Lung microvascular endothelial cell (primary cell): ENCODE data around the gene MAP4K2. TPM values are rescaled to one million over a fixed set of nuclear protein-coding genes. Genes with fewer than 3 reads are reported as not detected.

Source experiments
- DNase-seq, 2 donors: peaks; one replicate each; pipeline versions ENCODE4 v3.0.0 to v3.0.0-alpha.2; 2010; ENCODE audit warnings: low read depth in 2 of 2
- total RNA-seq: library from RNA; depleted of rRNA; stranded (reverse); fragments of >200 nt; gene quantifications from 2 replicates; pipeline ENCODE4 v1.2.1, GENCODE V29; 2014

The MAP4K2 gene
- total RNA-seq, 1 donor from 2014 or later = 51.0 TPM

DNA sequence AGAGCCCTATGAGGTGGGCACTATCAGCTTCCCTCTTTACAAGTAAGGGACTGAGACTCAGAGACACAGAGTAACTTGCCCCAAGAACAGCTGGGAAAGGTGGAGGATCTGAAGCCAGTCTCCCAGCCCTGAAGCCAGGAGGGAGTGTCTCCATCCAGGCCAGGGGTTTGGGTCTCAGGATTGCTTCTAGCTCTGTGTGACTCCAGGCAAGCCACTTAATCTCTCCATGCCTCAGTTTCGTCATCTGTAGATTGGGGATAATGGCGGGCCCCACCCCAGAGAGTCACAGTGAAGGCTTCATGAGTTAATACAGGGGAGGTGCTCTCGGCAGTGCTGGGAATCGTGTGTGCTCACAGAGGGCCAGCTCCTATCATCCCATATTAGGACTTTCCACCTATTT is 10.5 kb downstream of the MAP4K2 start:
- DNase-seq = no peak

DNA sequence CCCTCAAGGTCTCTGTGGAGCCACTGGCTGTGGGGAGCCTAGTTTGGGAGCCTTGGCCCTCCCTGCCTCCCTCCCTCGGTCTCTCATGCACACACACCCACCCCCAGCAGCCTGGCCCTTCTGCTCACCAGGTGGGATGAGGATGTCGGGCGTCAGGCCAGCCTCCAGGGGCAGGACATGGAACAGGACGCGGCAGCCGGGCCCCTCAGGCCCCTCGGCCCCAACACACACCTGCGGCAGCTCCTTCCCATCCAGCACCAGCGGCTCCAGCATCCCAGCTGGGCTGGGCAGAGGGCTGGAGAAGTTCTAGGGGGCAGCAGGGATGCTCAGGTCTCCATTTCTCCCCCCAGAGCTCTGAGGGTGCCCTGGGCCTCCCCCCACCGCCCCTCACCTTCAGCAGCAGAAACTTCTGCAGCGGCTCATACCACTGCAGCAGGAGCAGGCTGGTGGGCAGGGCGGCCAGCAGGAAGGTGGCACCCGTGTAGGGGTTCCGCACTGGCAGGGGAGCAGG is 11.2 kb downstream of the MAP4K2 start:
- no peak for DNase-seq

DNA sequence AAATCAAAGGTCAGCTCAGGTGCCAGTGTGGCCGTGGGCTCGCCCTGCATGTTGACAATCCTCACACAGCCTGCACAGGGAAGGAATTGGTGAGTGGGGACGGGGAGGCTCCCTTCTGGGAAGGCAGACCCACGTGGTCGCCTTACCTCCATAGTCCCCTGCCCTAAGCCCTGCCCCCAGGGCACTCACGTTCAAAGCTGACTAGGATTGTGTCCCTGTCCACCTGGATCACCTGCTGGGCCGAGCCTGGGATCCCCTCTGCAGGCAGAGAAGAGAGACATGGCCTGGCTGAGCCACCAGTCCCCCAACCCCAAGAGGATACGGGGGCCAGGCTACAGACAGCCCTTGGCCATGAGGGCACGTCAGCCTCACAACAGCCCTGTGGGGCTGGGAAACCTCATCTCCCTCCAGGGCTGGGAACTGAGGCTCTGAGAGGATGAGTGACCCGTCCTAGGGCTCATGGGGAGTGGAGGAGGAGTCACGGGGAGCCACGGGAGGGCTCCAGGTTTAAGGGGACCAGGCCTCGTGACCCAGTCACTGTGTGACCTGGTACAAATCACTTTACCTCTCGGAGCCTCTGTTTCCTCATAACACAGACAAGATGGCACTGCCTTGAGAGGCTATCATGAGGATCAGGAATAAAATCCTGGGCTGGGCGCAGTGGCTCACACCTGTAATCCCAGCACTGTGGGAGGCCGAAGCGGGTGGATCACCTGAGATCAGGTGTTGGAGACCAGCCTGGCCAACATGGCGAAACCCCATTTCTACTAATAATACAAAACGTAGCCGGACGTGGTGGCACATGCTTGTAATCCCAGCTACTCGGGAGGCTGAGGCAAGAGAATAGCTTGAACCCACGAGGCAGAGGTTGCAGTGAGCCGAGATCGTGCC is 12.6 kb downstream of the MAP4K2 start:
- no peak for DNase-seq

DNA sequence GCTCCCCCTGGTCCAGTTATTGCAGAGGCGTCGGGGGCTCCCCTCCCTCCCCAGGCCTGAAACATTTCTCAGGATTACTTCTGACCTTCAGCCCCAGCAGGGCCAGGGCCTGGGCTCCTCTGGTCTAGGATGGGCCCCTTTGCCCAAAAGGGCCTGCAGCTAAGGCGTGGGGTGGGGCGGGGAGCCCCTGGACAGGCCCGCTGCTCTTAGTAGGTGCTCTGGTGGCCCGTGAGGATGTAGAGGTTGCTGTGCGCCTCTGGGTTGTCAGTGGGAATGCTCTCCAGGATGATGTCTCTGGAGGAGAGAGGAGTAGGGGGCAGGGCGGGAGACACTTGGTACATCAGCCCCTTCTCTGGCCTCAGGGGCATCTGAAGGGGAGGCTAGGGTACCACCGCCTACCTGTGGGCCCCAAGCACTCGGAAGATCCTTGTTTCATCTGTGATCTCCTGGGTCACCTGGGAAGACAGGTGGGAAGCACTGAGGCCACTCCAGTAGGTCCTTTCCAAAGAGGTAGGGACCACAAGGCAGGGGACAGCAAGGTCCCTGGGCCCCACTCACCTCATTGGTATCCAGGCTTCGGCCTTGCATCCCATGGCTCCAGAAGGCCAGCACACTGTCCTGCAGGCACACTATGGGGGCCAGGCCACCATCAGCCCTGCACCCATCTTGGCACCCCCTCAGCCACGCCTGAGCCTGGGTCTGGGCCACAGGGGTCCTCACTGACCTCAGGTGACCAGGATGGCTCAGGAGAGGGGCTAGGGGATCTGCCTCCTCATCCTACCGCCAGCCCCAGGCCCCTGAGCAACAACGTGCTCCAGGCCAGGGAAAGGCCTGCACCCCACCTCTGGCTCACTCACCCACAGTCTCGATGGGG is 13.4 kb downstream of the MAP4K2 start:
- DNase-seq = no peak

DNA sequence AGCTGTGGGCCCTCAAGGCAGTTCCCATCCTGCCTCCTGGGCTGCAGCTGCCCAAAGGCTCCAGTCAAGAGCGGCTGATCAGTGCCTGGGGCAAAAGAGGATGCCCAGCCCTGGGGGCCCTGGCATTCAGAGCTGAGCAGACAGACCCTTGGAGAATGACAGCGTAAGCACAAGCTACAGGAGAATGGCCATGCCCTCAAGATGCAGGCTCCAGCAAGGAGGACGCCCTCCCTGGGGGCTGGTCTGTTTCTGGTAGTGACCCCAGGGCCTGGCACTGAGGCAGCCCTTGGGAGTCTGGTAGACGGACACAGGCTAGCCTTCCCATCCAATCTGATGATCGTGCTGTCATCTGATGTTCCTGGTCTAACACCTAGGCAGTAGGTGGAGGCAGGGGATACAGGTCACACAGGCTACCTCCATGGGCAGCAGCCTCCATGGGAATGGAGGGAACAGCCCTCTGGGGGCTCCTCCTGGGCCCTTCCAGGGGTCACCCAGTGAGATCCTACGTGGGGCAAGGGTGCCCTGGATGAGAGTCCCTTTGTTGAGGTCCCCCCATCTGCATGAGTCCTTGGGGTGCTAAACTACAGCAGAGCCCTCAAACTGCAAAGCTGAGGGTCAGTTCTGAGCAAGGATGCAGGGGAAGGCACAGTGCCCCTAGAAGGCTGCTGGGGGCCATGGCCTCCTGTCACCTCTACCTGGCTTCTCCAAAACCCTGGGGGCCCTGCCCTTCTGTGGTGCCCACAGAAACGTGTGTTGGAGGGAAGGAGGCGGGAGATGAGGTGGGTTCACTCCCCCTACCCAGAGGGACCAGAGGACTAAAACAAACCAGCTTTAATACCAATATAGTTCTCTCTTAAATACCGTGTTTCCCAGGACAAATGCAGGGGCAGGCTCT is 14.4 kb downstream of the MAP4K2 start:
- no peak for DNase-seq

DNA sequence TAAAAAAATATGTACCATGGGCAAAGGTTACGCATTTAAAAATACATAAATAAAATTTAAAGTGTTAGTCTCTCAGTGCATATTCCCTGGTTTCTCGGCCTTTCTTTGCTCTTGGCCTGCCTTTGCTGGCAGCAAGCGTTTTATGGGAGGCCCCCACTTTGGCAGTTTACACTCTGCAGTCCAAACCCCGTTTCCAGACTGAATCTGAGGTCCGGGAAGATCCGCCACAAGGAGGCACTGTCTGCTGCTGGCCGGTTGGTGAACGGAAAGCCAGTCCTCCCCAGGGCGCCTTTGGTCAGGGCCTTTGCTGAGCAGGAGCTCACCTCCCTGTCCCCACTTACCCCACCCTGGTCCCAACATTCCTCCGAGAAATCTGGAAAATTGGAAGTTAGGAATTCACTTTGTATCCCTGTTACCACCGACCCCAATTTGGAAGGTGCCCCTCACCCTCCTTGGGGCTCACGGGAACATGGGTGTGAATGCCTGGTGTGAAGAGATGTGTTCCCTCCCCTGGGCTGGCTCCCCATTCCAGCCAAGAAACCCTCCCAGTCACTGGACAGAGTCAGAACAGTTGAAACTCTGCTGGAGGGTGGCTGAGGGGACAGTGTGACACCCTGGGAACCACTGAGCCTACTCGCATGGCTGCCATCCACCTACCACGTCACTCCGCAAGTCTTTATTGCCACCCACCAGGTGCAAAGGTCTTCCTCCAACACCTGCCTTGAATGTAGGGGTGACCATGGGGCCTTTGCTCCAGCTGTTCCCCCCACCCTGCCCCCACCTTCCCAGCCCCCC is 15.3 kb downstream of the MAP4K2 start:
- DNase-seq = peak; percentile 71 to 77

DNA sequence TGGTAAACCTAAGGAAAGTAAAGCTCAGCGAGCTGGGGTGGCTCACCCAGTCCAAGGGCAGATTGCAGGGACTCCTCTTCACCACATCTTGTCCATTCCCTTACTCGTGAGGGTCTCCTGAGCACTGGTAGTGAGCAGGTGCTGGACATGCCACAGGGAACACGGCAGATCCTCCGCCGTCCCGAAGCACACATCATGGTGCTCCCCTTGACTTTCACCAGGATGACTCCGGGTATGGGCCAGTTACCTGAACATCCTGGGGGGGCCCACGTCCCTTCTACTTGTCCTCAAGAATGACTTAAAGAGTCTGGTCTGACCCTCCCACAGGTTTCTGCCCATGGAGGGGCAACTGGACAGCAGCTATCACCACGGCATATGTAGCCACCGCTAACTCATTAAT is 16.7 kb downstream of the MAP4K2 start:
- DNase-seq = no peak

DNA sequence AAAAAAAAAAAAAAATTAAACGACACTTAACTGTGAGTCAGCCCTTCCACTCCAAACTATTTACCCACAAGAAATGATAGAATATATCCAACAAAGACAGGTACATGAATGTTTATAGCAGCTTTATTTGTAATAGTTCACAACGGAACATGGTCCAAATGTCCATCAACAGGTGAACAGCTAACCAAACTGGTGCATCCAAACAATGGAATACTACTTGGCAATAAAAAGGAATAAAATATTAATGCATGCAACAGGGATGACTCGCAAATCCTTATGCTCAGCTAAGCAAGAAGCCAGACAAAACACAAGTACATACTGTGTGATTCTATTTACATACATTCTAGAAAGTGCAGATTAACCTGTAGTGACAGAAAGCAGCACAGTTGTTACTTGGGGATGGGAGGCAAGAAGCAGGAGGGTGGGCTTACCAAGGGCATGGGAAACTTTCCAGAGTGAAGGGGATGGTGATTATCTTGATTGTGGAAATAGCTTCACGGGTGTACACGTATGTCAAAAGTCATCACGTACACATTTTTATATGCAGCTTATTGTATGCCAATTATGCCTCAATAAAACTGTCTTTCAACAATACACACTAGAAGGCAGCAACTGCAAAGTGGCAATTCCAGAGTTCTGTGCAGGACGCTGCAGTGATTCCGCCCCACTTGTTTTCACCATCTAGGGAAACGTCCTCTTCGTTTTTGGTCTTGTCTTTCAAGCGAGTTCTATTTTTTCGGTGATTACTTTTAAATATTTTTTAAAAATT is 18.0 kb downstream of the MAP4K2 start:
- no peak for DNase-seq

DNA sequence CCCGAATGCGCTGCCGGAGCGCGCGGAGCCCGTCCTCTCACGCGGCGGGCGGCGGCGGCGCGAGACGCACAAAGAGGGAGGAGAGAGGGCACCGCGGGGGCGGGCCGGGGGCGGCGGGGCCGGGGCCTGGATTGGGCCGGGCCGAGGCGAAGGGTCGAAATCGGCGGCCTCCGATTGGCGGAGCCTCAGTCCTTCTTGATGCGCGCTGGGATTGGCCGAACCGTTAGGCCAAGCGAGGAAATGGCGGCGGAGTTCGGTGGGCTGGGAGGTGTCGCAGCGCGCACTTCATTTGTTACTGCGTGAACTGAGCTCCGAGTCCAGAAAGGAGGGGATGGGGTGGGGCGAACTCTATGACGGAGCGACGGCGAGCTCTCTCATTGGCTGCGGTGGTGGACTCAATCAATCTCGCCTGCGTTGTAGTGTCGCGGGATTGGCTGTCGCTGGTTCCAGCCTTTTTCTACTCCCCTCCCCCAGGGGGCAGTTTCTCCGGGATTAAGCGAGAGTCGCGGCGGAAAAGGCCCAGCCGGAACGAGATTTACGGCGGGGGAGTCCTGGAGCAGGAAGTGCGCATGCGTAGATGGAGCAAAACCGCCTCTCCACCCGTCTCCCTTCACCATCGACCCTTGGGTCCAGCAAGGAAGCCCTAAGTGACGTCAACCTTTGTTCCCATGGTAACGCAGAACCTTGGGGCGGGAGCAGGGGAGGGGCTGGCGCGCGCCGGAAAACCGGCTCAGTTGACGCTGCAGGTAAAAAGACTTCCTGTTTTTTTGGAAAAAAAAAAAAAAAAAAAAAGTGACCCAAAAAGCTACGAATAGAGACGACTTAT is 24.3 kb downstream of the MAP4K2 start, which contains the start of gene SF1:
SF1 (minus strand) TSS at position 70 of the 826 bp plus-strand sequence. CDS start 150 bp downstream, outside the sequence.
- peak; percentile 100 for DNase-seq

DNA sequence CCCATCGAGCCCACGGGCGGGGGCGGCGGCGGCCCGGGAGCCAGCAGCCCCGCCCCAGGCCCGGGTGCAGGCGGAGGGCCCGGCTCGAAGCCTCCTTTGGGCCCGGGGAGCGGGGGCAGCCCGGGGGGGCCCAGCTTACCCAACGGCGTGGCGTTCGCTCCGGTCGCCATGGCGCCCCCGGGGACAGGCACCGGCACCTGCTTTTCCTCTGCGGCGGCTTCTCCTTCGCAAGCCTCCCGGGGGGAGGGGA is 24.9 kb downstream of the MAP4K2 start:
- no peak for DNase-seq

DNA sequence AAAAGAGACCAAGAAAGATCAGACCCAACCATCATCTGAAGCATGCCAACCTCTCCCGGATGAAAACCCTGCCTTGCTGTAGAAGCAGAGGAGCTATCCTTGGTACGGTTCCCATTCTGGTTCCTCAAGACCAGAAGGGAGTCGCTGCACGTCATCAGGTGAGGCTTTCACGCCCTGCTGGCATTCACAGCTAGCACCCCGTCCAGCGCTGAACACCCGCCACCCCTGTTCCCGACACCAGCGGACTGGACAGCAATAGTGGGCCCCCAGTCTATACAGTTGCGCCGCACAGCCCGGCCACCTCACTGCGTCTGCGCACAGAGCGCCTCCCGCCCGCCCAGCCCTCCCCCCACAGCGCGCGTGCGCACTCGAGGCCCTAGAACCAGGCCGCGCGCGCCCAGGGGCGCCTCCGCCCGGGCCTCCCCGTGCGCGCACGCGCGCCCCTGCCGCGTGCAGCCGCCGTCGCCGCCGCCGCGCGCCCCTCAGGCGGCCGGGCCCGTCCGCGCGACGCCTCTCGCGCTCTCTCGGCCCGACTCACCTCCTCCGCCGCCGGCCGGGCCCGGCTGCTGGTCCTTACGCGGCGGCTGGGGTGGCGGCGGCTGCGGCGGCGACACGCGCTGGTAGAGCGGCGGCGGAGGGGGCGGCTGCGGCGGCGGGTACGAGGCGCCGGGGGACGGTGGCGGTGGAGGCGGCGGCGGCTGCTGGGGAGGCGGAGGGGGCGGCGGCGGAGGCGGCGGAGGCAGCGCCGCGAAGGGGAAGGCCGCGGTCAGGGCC is 25.4 kb downstream of the MAP4K2 start:
- DNase-seq = peak; percentile 84 to 90

DNA sequence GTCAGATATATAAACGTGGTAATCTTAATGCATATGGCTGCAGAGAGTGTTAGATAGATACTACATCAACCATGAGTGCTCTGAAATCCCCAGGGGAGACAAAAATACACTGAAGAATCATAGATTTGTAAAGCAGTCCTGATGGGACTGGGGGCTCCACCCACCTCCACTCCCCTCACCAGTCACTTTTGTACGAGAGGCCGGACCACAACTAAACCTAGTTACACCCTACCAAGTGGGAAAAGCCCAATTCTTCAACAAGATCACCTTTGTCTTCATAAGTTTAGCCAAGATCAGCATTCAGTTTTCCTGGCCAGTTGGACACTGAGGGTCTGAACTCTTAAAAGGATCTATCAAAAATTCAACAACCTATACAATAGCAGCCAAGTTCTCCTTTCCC is 26.1 kb downstream of the MAP4K2 start:
- no peak for DNase-seq

DNA sequence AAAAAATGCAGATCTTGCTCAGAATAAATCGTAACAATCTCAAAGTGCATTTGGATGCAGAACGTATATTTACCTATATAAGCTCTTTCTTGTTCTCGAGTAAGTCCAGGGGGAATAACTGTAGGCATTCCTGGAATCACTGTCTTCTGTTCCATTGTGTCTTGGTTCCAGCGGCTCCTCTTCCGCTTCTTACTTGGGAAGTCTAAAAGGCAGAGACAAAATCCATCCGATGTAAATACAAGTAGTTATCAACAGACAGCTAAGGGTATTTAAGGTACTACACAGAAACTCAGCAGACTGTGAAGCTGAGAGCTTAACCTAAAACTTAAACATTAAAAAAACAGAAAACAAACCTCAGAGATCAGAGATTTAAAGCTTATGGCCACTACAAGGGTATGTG is 26.6 kb downstream of the MAP4K2 start:
- no peak for DNase-seq

DNA sequence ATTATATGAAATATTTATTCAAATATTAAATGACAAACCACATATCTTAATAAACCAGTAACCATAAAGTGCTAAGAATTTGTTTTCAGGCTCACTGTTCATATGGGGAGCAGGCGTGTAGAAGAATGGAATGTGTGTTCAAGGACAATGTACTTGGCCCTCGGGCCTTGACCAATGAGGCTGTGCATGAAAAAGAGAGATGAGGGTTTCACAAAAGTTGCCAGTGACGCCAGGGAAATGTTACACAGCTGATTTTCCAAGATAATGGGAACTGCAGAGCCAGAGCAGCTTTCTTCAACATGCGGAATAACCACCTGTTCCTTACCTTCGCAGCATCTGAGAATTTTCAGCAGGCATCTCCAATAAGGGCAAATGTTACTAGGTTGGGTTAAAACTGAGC is 28.9 kb downstream of the MAP4K2 start:
- DNase-seq = no peak

DNA sequence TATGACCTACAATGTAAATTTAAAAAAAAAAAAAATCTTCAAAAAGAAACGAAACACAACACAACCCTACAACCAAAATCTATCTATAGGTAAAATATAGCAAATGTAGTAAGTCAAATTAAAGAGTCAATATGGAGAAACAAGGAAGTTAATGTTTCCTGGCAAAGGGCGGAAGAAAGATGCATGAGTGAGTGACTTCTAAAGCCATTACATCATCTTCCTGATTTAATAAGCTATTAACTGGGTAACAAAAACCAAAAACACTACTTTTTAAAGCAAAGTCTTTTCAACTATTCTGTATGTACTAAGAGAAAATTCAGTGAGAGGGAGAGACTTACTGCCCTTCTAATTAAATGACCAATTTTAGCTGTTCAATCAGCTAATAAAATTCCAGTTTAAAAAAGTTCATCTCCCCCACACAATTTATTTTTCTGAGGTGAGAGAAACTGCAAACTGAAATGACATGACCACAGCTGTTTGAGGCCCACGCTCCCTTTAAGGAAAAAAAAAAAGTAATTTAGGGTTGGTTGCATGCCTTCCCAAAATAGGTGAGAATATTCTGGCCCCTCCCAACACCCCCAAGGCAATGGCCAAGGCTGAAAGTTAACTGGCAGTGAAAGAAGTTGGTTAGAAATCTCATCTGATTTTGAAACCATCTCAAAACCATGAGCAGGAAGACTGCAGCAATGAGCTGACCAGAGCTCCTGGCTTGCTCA is 30.6 kb downstream of the MAP4K2 start:
- peak in 1 of 2 donors; percentile 61 for DNase-seq

DNA sequence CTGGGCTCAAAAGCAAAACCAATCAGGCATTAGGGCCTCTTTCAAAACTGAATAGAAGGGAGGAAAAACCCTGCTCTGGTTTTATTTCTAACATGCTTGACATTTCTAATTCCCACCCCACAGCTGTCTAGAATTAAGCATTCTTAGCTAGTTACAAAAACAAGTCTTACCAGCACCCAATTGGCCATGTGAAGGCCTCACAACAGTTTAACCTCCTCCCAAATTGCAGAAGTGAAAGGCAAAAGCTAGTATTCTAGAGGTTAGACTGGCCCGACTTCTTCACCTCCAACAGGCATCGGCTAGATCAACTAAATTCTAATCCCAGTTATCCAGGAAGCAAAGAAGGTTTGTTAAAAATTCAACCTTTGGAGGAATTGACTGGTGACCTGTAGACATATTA is 31.2 kb downstream of the MAP4K2 start:
- DNase-seq = no peak

DNA sequence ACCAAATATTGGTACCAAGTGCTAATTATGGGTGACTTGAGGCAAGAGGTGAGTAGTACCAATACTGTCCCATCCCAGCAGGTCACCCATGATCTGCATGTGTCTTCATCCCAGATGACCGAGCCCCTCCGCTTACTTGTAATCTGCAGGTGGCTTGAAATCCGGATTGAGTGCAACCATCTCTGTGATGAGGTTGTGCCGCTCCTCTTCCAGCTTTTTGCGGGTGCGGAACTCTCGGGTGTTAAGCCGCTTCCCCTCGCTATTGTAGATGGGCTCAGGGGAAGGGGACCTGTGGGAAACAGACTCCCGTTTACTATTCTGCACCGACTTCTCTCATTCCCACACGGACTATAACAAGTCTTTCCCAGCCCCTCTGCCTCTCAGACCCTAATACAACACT is 32.9 kb downstream of the MAP4K2 start:
- no peak for DNase-seq

DNA sequence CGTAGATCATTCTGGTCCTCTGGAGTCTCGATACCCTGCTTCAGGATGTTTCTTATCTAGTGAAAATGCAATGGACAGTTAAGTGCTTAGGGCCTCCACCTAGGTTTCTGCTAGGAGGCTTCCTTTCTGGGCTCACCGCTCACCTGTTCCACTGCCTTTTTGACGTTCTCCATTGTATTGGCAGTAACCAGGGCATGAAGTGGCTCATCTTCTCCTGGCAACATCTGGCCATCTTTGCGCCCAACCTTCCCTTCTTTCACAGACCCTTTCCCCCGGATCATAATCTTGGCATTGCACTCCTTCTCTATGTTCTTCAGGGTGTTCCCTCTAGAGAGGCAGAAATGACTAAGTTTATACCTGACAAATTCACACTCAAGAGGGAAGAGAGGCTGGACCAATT is 33.7 kb downstream of the MAP4K2 start:
- DNase-seq = no peak
